GM11168 (cell line): Measurements from ENCODE around the gene PHACTR2.
"Not testable (repeated sequence)": the region's sequence is repeated elsewhere in the genome, so short reads cannot be mapped to it uniquely, and the experiment has no call there.

ENCODE experiments used
- in situ Hi-C: fragments of 300-500 bp; cut with MboI; formaldehyde crosslinking; loops from one replicate; pipeline ENCODE4 v1.12.0; 2022; ENCODE audit warnings: low sequenced_read_pairs; ENCODE audit not compliant: unreplicated experiment

Gene PHACTR2

DNA sequence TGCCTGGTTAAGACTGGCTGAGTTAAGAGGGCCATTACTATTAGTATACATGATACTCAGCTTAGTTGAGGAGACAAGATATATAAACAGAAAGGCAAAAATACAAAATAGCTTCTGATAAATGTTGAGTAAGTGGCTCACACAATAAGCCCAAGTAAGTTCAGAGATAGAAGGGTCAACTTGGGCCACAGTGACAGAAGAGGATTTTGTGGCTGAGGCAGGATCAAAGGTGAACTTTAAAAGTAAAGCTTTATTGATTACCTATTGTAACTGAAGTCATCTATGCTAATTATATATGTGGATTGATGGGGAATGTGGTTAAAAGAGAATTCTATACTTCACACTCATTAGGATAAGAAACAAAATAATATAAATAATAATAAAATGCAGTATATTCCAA, 80.8 kb downstream of the PHACTR2 start:
- in situ Hi-C loops: no loop called here

DNA sequence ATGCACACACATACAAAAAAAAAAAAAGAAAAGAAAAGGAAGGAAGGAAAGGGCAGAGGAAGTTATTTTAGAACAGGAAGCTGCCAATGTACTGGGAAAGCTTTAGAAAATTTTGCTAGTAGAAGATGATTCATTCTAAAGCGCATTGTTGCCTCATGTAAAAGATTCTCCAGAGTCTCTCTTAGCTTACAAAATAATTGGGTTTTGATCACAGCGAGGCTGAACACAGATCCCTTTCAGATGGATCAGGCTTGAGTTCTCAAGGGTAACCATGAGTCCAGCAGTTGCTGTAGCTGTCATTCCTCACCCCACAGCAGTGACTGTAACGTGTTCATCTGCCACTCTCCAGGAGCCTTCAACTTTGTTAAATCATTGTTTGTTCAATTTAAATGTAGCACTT, 81.9 kb downstream of the PHACTR2 start:
- in situ Hi-C loops: no loop called here

DNA sequence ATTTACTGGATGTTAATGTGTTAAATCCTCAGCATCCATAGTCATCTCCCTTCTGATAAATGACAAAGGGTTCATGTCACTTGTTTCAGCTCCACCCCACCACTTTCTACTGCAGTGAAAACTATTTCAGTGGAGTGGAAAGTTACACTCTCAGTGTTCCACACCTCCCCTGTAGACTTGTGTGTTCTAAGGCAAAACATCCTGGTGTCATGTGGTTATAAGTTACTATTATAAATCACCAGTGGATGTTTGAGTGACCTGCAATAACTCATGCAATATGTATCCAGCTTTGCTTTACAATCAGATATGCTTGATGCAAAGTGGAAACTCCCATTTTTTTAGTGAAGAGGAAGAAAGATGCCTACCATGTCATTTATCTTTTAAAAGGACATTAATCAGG, 83.3 kb downstream of the PHACTR2 start:
- in situ Hi-C loops: no loop called here

DNA sequence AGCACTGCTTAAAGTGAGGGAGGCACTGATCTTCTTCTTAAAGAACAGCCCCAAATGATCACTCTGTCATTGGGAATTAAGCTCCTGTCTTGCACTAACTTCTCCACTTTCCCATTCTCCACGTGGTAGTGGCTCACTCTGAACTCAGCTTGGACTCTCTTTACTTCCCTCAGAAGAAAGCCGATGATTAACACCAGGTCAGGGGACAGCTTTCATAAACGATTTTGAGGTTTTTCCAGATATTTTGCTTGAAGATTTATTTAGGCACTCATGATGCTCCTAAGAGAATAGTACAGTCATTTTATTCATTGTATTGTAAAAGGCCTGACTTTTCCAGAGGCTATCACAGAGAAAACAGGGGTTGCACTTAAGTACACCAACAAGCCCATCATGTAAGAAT, 84.4 kb downstream of the PHACTR2 start:
- in situ Hi-C loops: no loop called here

DNA sequence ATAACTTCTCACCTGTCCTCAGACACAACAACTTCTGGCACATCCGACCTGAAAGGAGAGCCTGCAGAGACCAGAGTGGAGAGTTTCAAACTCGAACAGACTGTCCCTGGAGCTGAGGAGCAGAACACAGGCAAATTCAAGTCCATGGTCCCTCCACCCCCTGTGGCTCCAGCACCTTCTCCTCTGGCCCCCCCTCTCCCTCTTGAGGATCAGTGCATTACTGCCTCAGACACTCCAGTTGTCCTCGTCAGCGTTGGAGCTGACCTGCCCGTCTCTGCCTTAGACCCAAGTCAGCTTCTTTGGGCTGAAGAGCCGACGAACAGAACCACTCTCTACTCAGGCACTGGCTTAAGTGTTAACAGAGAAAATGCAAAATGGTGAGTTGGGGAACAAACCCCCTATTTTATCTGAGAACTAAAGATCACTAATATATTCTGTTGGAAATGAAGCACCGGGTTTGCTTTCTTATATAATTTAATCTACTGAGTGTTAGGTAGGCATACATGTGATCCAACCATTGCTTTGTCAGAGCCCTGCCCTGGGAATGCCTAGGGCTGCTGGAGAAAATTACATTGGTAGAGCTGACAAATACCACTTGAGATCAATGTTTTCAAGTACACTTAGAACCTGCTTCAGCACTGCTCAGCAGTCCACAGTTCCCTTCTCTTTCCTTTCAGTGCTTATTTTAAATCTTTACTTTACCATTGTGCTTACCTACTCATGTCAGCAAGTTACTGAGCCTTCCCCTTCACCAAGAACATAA, 87.8 kb downstream of the PHACTR2 start:
- in situ Hi-C loops: no loop called here

DNA sequence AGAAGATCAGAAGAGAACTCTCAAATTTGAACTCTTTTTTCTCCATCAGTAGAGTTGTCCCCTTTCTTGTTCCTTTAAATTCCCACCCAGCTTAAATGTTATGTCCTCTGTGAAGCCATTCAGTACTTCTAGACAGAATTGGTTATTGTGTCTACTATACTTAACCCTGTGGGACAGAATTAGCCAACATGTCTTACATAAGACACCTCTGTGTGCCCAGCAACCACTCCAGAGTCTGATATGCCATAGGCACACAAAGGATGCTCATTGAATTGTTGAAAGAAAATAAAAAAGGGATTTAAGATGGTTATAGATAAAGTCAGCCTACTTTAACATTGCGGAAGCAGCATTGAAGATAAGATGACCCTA, 88.4 kb downstream of the PHACTR2 start:
- in situ Hi-C loops: no loop called here

DNA sequence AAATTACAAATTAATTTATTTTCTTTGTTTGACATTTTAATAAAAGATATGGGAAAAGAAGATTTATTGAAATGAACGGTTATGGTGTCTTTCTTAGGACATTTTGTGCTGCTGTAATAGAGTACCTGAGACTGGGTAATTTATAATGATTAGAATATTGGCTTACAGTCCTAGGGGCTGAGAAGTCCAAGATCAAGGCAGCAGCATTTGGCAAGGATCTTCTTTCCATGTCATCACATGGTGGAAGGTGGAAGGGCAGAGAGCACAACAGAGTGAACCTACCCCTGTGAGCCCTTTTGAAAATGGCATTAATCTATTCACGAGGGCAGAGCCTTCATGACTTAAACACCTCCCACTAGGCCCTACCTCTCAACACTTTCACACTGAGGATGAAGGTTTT, 89.7 kb downstream of the PHACTR2 start:
- in situ Hi-C loops: no loop called here

DNA sequence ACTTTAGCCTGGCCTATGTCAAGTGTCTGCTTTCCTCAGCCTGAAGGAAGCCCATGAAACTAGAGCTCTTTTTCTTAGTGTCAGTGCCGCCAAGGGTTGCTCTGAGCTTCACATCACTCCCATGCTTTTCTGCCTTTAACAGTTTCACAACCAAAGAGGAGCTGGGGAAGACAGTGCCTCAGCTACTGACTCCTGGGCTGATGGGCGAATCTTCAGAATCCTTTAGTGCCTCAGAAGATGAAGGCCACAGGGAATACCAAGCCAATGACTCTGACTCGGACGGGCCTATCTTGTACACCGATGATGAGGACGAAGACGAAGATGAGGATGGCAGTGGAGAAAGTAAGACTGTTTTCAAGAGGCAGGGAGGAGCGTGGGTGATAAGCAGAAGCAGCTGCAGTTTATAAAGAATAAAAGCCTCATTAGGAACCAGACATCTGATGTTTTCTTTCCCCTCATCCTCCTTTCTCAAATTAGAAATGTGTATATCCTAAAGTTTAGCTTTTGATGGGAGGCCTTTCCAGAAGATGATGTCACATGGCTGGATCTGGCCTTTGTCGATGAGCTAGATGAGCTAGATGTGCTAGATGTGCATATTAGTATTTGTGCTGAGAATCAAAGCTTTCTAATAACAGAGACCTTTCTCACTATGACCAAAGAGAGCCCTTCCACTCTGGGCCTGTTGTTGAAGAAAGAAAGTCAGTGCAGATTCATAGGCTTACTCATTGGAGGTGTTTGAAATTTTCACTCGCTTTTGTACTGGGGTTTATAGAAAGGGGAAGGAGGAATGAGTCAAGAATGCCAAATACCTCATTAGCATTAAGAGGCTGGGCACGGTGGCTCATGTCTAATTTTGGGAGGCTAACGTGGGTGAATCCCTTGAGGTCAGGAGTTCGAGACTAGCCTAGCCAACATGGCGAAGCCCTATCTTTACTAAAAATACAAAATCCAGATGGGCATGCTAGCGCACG, 94.6 kb downstream of the PHACTR2 start:
- in situ Hi-C loops: no loop called here

DNA sequence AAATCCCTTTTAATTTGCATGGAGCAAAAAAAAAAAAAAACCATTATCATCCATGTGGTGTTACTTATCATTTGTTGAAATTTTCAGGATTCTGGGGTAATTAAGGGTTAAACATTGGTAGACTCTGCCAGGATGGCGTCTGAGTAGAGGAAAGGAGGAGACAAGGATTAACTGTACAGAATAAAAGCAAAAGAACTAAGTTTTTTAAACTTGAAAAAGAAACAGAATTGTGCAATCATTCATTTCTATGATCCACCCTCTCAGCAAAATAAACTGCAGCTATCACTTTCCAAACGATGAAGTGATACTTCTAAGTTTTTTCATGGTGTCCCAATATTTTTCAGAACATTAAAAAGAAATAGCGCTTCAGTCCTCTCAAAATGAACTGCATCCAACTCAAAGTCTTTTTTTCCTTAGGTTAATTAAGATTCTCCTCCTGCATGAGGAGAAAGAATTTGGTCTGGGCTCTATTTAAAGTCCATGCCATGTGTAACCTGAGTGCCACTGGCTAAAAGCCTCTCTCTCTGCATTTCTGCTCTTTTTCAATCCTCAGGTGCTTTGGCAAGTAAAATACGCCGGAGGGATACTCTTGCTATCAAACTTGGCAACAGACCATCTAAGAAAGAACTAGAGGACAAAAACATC, 95.9 kb downstream of the PHACTR2 start:
- in situ Hi-C loops: no loop called here

DNA sequence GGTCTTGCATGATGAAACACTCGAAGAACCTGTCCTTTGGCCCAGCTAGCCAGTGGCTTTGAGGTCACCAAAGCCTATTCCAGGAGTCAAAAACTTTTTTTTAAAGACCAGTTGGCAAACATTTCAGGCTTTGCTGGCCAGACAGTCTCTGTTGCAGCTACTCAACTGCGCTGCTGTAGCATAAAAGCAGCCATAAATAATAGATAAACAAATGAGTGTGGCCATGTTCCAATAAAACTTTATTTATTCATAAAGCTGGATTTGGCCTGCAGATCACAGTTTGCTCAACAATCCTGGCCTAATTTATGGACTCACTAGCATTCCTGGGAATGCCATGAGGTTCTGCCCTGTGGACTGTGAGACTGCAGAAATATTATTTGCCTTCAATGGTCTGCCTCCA, 96.6 kb downstream of the PHACTR2 start:
- in situ Hi-C loops: no loop called here

DNA sequence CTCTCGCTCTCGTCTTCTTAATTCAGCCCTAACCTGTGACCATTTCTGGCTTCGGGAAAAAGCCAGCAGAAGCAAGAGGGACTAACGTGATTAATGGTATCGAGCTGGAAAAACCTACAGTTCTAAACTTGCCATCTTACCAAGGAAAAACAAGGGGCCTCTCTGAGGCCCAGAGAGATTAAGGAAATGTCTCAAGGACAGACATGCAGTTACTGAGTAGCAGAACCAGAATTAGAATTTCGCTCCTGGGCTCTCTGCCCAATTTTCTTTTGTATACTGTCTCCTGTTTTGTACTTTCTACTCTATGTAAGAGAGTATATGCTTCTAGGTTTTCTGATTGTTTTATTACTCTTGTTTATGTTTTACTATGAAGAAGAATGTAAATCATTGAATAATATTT, 97.6 kb downstream of the PHACTR2 start:
- in situ Hi-C loops: no loop called here

DNA sequence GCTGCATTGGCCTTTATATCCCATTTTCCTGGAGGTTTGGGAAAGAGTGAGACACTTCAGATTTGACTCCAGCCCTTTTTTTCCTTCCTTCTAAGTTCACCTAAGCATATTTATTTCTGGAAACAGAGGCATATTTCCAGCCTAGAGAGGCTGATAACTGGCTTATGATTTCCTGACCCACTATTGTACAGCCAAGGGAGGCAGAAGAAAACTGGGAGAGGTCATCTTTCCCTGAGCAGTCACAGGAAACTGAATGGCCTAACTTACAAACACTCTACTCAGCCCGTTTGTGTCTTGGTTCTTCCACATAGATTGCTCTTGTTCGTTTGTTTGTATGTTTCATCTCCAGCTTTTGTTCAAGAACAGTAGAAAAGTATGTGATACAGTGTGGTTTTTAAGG, 101.2 kb downstream of the PHACTR2 start:
- in situ Hi-C loops: no loop called here

DNA sequence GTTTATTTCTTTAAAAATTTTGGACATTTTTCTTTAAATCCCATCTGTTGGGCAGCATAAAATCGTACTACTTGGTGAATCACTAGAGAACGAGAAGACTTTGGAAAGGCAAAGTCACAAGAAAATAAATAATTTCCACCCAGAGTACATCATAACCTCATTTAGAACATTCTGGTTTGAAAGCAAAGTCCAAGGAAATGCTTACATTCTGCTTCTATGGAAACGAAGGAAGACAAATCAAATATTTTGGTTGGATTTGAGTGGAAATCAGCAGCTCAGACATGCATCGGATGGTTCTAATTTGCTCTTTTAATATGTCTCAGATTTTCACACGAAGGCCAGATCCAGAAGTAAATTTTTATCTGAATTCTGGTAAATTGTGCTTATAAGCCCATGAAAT, 104.7 kb downstream of the PHACTR2 start:
- in situ Hi-C loops: no loop called here

DNA sequence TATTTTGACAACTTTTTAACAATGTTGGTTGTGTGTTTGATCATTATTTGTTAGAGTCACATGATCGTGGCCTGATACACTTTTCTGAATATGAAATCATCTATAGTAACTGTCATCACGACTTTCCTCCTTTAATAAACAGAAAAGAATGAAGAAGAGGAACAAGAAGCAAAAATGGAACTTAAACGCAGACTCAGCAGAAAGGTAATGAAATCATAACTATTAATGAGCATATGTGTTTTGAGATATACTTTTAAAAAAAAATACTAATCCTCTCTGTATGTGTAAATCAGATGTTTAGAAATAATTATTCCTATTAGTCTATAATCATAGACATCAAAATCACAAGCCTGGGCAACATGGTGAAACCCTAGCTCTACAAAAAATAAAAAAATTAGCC, 105.3 kb downstream of the PHACTR2 start:
- in situ Hi-C loops: no loop called here

DNA sequence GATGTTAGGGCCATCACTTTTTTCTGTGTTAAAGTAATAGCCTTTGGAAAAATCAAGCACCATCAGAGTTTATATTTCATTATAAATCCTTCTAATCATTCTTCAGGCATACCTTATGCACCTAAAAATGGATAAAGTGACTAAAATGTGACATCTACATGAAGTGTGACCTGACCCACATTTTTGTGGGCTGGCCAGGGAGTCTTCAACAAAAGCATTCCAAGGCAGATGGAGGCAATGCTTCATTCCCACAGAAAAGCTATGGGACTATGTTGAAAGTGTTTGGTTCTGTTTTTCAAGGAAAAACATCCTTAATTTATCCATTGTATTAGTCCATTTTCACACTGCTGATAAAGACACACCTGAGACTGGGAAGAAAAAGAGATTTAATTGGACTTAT, 106.6 kb downstream of the PHACTR2 start:
- in situ Hi-C loops: no loop called here

DNA sequence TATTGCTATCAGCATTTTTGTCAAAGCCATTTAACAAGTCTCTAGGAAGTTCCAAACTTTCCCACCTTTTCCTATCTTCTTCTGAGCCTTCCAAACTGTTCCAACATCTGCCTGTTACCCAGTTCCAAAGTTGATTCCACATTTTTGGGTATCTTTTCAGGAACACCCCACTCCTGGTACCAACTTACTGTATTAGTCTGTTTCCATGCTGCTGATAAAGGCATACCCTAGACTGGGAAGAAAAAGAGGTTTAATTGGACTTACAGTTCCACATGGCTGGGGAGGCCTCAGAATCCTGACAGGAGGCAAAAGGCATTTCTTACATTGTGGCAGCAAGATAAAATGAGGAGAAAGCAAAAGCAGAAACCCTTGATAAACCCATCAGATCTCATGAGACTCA, 108.6 kb downstream of the PHACTR2 start:
- in situ Hi-C loops: not testable (repeated sequence)

DNA sequence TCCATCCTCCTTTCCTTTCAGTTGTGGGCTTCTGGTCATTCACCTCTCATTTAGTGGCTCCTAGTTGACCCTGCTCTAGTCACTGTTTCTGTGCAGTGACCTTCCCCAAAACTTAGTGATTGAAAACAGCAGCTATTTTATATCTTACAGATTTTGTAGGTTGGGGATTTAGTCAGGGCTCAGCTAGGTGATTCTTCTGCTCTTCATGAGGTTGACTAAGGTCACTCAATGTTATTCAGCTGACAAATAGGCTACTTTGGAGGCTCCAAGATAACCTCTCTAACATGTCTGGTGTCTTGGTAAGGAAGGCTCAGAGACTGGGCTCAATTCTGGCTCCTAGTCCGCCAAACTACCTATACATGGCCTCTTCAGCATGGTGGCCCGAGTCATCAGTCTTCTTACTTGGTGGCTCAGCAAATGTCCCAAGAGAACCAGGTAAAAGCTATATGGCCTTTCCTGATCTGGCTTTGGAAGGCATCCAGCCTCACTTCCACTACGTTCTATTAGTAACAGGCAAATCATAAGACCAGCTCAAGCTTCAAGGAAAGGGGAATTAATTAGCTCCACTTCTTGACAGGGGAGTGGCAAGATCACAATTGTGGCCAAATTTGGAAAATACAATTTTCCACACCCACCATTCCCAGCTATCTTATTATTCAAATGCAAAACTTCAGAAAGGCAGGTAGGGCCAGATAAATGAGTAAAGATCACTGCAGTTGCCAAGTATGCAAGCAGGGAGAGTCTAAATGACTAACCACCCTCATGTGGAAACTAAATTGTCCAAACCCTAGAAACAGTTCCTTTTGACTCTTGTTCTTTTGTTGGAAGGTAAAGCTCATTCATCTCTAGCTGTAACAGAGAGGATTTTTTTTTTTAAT, 114.9 kb downstream of the PHACTR2 start:
- in situ Hi-C loops: no loop called here

DNA sequence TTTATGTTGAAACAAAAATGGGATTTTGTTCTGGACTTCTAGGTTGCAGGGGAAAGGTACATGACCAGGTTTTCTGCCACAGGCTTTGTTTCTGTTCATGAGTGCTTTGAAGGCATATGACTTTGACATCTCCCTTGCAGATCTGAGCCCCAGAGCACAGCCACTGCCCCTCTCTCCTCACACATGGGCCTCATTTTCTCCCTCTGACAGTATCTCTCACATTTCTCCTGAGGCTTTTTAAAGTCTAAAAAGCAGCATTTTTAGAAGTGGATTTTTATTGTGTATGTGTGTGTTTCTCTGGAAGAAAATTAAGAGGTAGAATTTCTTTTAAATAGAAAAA, 115.5 kb downstream of the PHACTR2 start:
- in situ Hi-C loops: no loop called here

DNA sequence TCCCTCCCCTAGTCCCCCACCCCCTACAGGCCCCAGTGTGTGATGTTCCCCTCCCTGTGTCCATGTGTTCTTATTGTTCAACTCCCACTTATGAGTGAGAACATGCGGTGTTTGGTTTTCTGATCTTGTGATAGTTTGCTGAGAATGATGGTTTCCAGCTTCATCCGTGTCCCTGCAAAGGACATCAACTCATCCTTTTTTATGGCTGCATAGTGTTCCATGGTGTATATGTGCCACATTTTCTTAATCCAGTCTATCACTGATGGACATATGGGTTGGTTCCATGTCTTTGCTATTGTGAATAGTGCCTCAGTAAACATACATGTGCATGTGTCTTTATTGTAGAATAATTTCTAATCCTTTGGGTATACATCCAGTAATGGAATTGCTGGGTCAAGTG, 118.8 kb downstream of the PHACTR2 start:
- in situ Hi-C loops: not testable (repeated sequence)

DNA sequence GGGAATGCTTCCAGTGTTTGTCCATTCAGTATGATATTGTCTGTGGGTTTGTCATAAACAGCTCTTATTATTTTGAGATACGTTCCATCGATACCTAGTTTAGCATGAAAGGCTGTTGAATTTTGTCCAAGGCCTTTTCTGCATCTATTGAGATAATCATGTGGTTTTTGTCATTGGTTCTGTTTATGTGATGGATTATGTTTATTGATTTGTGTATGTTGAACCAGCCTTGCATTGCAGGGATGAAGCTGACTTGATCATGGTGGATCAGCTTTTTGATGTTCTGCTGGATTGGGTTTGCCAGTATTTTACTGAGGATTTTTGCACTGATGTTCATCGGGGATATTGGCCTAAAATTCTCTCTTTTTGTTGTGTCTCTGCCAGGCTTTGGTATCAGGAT, 120.7 kb downstream of the PHACTR2 start:
- in situ Hi-C loops: not testable (repeated sequence)
